PC-3 (cell line): ENCODE measurements around the gene TREM1. TPM values are rescaled to one million over a fixed set of nuclear protein-coding genes. Genes with fewer than 3 reads are reported as not detected.

Experiments
- ATAC-seq: fragments of 200-7000 bp; cut with Tn5 transposase; 2 replicates; pipeline ENCODE4 v1.9.1; 2020; ENCODE audit warnings: mild to moderate bottlenecking, moderate library complexity
- BruUV-seq: library from RNA; stranded (reverse); fragments of 400-500 nt; replicated peaks from 2 replicates; lab custom pipeline; 2021; lab: Mats Ljungman, UMichigan
- CTCF ChIA-PET: fragments of 300-600 bp; sonication (Branson Sonifier 250); formaldehyde crosslinking; loops from one replicate; lab custom pipeline; 2022; ENCODE audit warnings: antibody characterized with exemption; lab: Charles Lee
- POLR2A ChIA-PET: fragments of 300-600 bp; sonication (Branson Sonifier 250); formaldehyde crosslinking; loops from one replicate; lab custom pipeline; 2022; ENCODE audit warnings: antibody characterized with exemption; ENCODE audit not compliant: unreplicated experiment; lab: Charles Lee
- DNase-seq: peaks from one replicate; pipeline ENCODE4 v3.0.0-alpha.2; 2015
- H2AFZ ChIP-seq: fragments of 300-600 bp; sonication (generic); 2 replicates; pipeline ENCODE4 v1.6.0; 2016; ENCODE audit warnings: antibody characterized with exemption, low read length
- H3F3A ChIP-seq: fragments of 300-600 bp; sonication (generic); one replicate; pipeline ENCODE4 v1.6.0; 2017; ENCODE audit warnings: antibody characterized with exemption, low read length, control low read depth, mild to moderate bottlenecking; ENCODE audit not compliant: unreplicated experiment
- H3K27ac ChIP-seq: fragments of 300-600 bp; sonication (generic); 2 replicates; pipeline ENCODE4 v1.5.1; 2016; ENCODE audit warnings: mild to moderate bottlenecking, low read length
- H3K27me3 ChIP-seq: fragments of 300-600 bp; sonication (generic); 2 replicates; pipeline ENCODE4 v1.6.1; 2016; ENCODE audit warnings: low read length, mixed read lengths
- H3K36me3 ChIP-seq: fragments of 300-600 bp; sonication (generic); 2 replicates; pipeline ENCODE4 v1.6.1; 2016; ENCODE audit warnings: low read depth, mixed run types, low read length, mixed read lengths
- H3K4me1 ChIP-seq: fragments of 300-600 bp; sonication (generic); 2 replicates; pipeline ENCODE4 v1.5.1; 2016; ENCODE audit warnings: low read length; ENCODE audit not compliant: insufficient read depth
- H3K4me2 ChIP-seq: fragments of 300-600 bp; sonication (generic); 2 replicates; pipeline ENCODE4 v1.6.0; 2016; ENCODE audit warnings: low read length
- H3K4me3 ChIP-seq: fragments of 300-600 bp; sonication (generic); 2 replicates; pipeline ENCODE4 v1.5.1; 2016; ENCODE audit warnings: mild to moderate bottlenecking, low read length, mixed read lengths
- H3K79me2 ChIP-seq: fragments of 300-600 bp; sonication (generic); 2 replicates; pipeline ENCODE4 v1.6.1; 2017; ENCODE audit warnings: low read length, mixed read lengths
- H3K9ac ChIP-seq: fragments of 300-600 bp; sonication (generic); 2 replicates; pipeline ENCODE4 v1.6.0; 2016; ENCODE audit warnings: mild to moderate bottlenecking, low read length
- H3K9me2 ChIP-seq: fragments of 300-600 bp; sonication (generic); replicated peaks from 2 replicates; pipeline ENCODE4 v1.6.1; 2016; ENCODE audit warnings: mixed run types, low read length, mixed read lengths
- H3K9me3 ChIP-seq: fragments of 300-600 bp; sonication (generic); 2 replicates; pipeline ENCODE4 v1.6.1; 2016; ENCODE audit warnings: low read length, mixed read lengths
- H4K20me1 ChIP-seq: fragments of 300-600 bp; sonication (generic); 2 replicates; pipeline ENCODE4 v1.6.1; 2016; ENCODE audit warnings: low read length, mixed read lengths
- CTCF ChIP-seq: fragments of 300-600 bp; sonication (generic); conservative IDR thresholded peaks from 2 replicates; pipeline ENCODE4 v1.5.1; 2017; ENCODE audit warnings: antibody characterized with exemption, low read depth, mild to moderate bottlenecking, low read length
- EZH2 ChIP-seq: fragments of 300-600 bp; sonication (generic); IDR thresholded peaks from one replicate; pipeline ENCODE4 v1.6.1; 2017; ENCODE audit warnings: antibody characterized with exemption, mild to moderate bottlenecking, low read length; ENCODE audit not compliant: unreplicated experiment
- EZH2phosphoT487 ChIP-seq: fragments of 300-600 bp; sonication (generic); IDR thresholded peaks from 2 replicates; pipeline ENCODE4 v1.6.1; 2018; ENCODE audit warnings: mild to moderate bottlenecking, antibody characterized with exemption, low read length, borderline replicate concordance
- intact Hi-C: fragments of 100-400 bp; cut with micrococcal nuclease; formaldehyde crosslinking; loops from 2 replicates; pipeline ENCODE4 v1.9.0; 2023
- total RNA-seq: library from RNA; depleted of rRNA; stranded (reverse); fragments of >200 nt; gene quantifications from 2 replicates; pipeline ENCODE4 v1.2.3, GENCODE V29; 2014

Gene TREM1
- total RNA-seq, 1 experiment from 2014 or later, result 0.98 TPM

GRCh38 chr6:41334482-41335040, 48.1 kb upstream of the TREM1 start:
- Histone ChIP-seq H3K27me3 (peaks cover 90% of the 10 kb centered on the region), H3K9me3 (no peaks in the 10 kb centered on the region), H3K4me3 (no peak overlapping the region), H4K20me1 (no peaks in the 10 kb centered on the region), H3K36me3 (no peaks in the 10 kb centered on the region), H3F3A (no peaks in the 10 kb centered on the region), H3K4me1 (no peaks in the 10 kb centered on the region), H3K9ac (no peak overlapping the region), H3K4me2 (no peak overlapping the region), H3K9me2 (no peaks in the 10 kb centered on the region), H3K79me2 (no peaks in the 10 kb centered on the region), H2AFZ (no peak overlapping the region), H3K27ac (no peak overlapping the region)
- intact Hi-C loops, result no loop called here
- DNase-seq (peak; percentile 16), ATAC-seq (no peak; the same call in 1 of the 2 replicates)
- POLR2A ChIA-PET, result interaction anchor here (0.5 kb wide), 1 partner anchor 9 kb away, joined by 4 read pairs; no protein-coding TSS in a partner anchor
- CTCF ChIA-PET, result interaction anchor here (0.6 kb wide), 1 partner anchor 29 kb away, joined by 3 read pairs; no protein-coding TSS in a partner anchor
- no peak for TF ChIP-seq EZH2phosphoT487
- TF ChIP-seq CTCF, result peak; percentile 50
- no TSS peak for BruUV-seq

GRCh38 chr6:41332842-41333736, 46.6 kb upstream of the TREM1 start:
- H3K4me1 ChIP-seq, result no peaks in the 10 kb centered on the region
- no peaks in the 10 kb centered on the region for H3K79me2 ChIP-seq
- ChIA-PET POLR2A (interaction anchor here (0.6 kb wide), 1 partner anchor 371 kb away, joined by 3 read pairs; no protein-coding TSS in a partner anchor), CTCF (no interaction called here)
- H3K36me3 ChIP-seq, result no peaks in the 10 kb centered on the region
- H3K4me3 ChIP-seq, result no peak overlapping the region
- intact Hi-C loops, result no loop called here
- BruUV-seq, result no TSS peak
- H3K9me3 ChIP-seq, result no peaks in the 10 kb centered on the region
- H3K27ac ChIP-seq, result no peak overlapping the region
- DNase-seq (no peak), ATAC-seq (no peak)
- H3K9ac ChIP-seq, result no peak overlapping the region
- no peaks in the 10 kb centered on the region for H3F3A ChIP-seq
- no peak overlapping the region for H2AFZ ChIP-seq
- TF ChIP-seq EZH2phosphoT487 (no peak), EZH2 (no peak), CTCF (no peak)
- H3K4me2 ChIP-seq, result no peak overlapping the region
- H3K9me2 ChIP-seq, result no peaks in the 10 kb centered on the region
- peaks cover 90% of the 10 kb centered on the region for H3K27me3 ChIP-seq
- no peaks in the 10 kb centered on the region for H4K20me1 ChIP-seq

GRCh38 chr6:41332241-41332640, 45.8 kb upstream of the TREM1 start:
- no peak overlapping the region for H3K4me3 ChIP-seq
- no peaks in the 10 kb centered on the region for H4K20me1 ChIP-seq
- H3K4me1 ChIP-seq, result no peaks in the 10 kb centered on the region
- no peaks in the 10 kb centered on the region for H3K9me2 ChIP-seq
- no peak overlapping the region for H3K27ac ChIP-seq
- H3K27me3 ChIP-seq, result peaks cover 90% of the 10 kb centered on the region
- no peaks in the 10 kb centered on the region for H3F3A ChIP-seq
- no peak overlapping the region for H2AFZ ChIP-seq
- intact Hi-C loops, result no loop called here
- no peak overlapping the region for H3K4me2 ChIP-seq
- H3K36me3 ChIP-seq, result no peaks in the 10 kb centered on the region
- ChIA-PET POLR2A (no interaction called here), CTCF (no interaction called here)
- H3K9me3 ChIP-seq, result no peaks in the 10 kb centered on the region
- no peak for ATAC-seq
- TF ChIP-seq EZH2phosphoT487 (no peak), CTCF (no peak), EZH2 (no peak)
- H3K79me2 ChIP-seq, result no peaks in the 10 kb centered on the region
- no TSS peak for BruUV-seq
- H3K9ac ChIP-seq, result no peak overlapping the region
- DNase-seq, result no peak
